ENCODE results near the gene HTR3B. TPM values are rescaled to one million over a fixed set of nuclear protein-coding genes. Genes with fewer than 3 reads are reported as not detected.
A peak's percentile ranks its signal among the peaks of the same experiment; 100 is the strongest.

Gene HTR3B
- polyA plus RNA-seq, 1 of the 3 experiments (the other 2 are of a cell fraction): not detected

GRCh38 chr11:113971506-113972195, 67.1 kb downstream of the HTR3B start:
- H3K9me2 ChIP-seq: no peaks in the 10 kb centered on the region
- ChIA-PET POLR2A (no interaction called here), CTCF (interaction anchor here (1.8 to 2.7 kb wide), 2 partner anchors 13 to 289 kb away, joined by 6 to 10 read pairs; no protein-coding TSS in a partner anchor)
- TF ChIP-seq RCOR1 (IDR thresholded peaks at IDR 0.05; ENCODE audit: low read length) (no peak), ZBTB33 (IDR thresholded peaks at IDR 0.05; ENCODE audit: borderline replicate concordance, low read depth) (no peak), MEF2A (IDR thresholded peaks at IDR 0.05; ENCODE audit: borderline replicate concordance, low read depth) (no peak), FOXM1 (IDR thresholded peaks at IDR 0.05; ENCODE audit: low read depth) (no peak)
- WGBS (ENCODE audit: low lambda C conversion rate): 37% methylated on average over 14 of the region's 15 CpGs
- peaks cover 0 to 16% of the 10 kb centered on the region in 2 experiments; a peak in 1 of 4 replicates for H3K4me1 ChIP-seq (ENCODE audit: control insufficient read depth in 1 of 2, insufficient read depth in 2 of 2, low read depth in 1 of 2, low read length in 1 of 2)
- H3K9ac ChIP-seq: no peak overlapping the region
- no peaks in the 10 kb centered on the region for H3K27me3 ChIP-seq (ENCODE audit: insufficient read depth)
- H3K79me2 ChIP-seq (ENCODE audit: insufficient read depth): no peaks in the 10 kb centered on the region
- H3K36me3 ChIP-seq (replicated peaks in 1 of 2; ENCODE audit: control insufficient read depth in 1 of 2, insufficient read depth in 2 of 2, low read length in 1 of 2): no peaks in the 10 kb centered on the region
- peak overlapping the region in 1 of 2 experiments; percentile 12; a peak in 1 of 4 replicates for H3K27ac ChIP-seq (ENCODE audit: low read depth in 2 of 2, low read length in 1 of 2)
- no peak overlapping the region for H3K4me2 ChIP-seq
- DNase-seq: no peak
- no peak overlapping the region for H3K4me3 ChIP-seq (ENCODE audit: low read depth in 2 of 2, low read length in 1 of 2)
- no peak overlapping the region for H2AFZ ChIP-seq (ENCODE audit: low read depth)
- H3K9me3 ChIP-seq: no peaks in the 10 kb centered on the region
- no peaks in the 10 kb centered on the region for H4K20me1 ChIP-seq (ENCODE audit: insufficient read depth)
- H3F3A ChIP-seq (replicated peaks; ENCODE audit: insufficient read depth): no peaks in the 10 kb centered on the region

- Histone ChIP-seq H3K79me2 (ENCODE audit: insufficient read depth) (no peaks in the 10 kb centered on the region), H4K20me1 (ENCODE audit: insufficient read depth) (no peaks in the 10 kb centered on the region), H3K27me3 (ENCODE audit: insufficient read depth) (no peaks in the 10 kb centered on the region; the same call in 1 of the 2 replicates), H3K36me3 (replicated peaks in 1 of 2; ENCODE audit: control insufficient read depth in 1 of 2, insufficient read depth in 2 of 2, low read length in 1 of 2) (no peaks in the 10 kb centered on the region), H2AFZ (ENCODE audit: low read depth) (no peak within 1 kb of the TSS), H3K27ac (ENCODE audit: low read depth in 2 of 2, low read length in 1 of 2) (no peak within 1 kb of the TSS), H3K9ac (no peak within 1 kb of the TSS), H3K4me3 (ENCODE audit: low read depth in 2 of 2, low read length in 1 of 2) (no peak within 1 kb of the TSS), H3K9me3 (no peaks in the 10 kb centered on the region), H3K4me2 (no peak within 1 kb of the TSS), H3K9me2 (no peaks in the 10 kb centered on the region), H3F3A (replicated peaks; ENCODE audit: insufficient read depth) (no peaks in the 10 kb centered on the region), H3K4me1 (ENCODE audit: control insufficient read depth in 1 of 2, insufficient read depth in 2 of 2, low read depth in 1 of 2, low read length in 1 of 2) (peaks cover 0 to 16% of the 10 kb centered on the region in 2 experiments; a peak in 1 of 4 replicates)
- peak; percentile 43 for DNase-seq
- WGBS (ENCODE audit: low lambda C conversion rate): 46% methylated on average over 7 of the region's 12 CpGs
- CTCF ChIA-PET: interaction anchor here (1.4 to 8.6 kb wide), 4 partner anchors 11 to 286 kb away, joined by 3 to 59 read pairs (median 18); no protein-coding TSS in a partner anchor
- POLR2A ChIA-PET: no interaction called here
- no peak for TF ChIP-seq ELF1 (IDR thresholded peaks at IDR 0.05)
- TF ChIP-seq TCF12 (IDR thresholded peaks at IDR 0.05): no peak
- TF ChIP-seq IRF3 (IDR thresholded peaks at IDR 0.05; ENCODE audit: low read depth, low read length): no peak
- TF ChIP-seq POLR2AphosphoS5 (IDR thresholded peaks at IDR 0.05; ENCODE audit: low read depth, low read length): no peak
- no peak for TF ChIP-seq EP300 (IDR thresholded peaks at IDR 0.05; ENCODE audit: borderline replicate concordance in 1 of 2, low read depth in 1 of 2, low read length in 1 of 2)
- TF ChIP-seq FOSL2 (IDR thresholded peaks at IDR 0.05; ENCODE audit: borderline replicate concordance, low read depth): no peak
- TF ChIP-seq CHD2 (IDR thresholded peaks at IDR 0.05; ENCODE audit: low read length, partially characterized antibody): no peak
These were observed 70.3 kb downstream of the HTR3B start, which contains the start of gene HTR3A for GRCh38 chr11:113974741-113975470. Gene HTR3A, plus strand, starts transcription at chr11:113975108. Its CDS starts 218 bp downstream, at chr11:113975326.
